Sigmoid colon (tissue), 4 donors: ENCODE results near the gene ADAM8.

Source experiments
- CTCF ChIP-seq, 4 experiments: fragments of 450-650 bp in 3 of 4; fragments of 200-600 bp in 1 of 4; IDR thresholded peaks; one replicate each; pipeline ENCODE4 v1.5.1; 2016 to 2019; ENCODE audit warnings: antibody characterized with exemption in 4 of 4, mild to moderate bottlenecking in 3 of 4, moderate library complexity in 2 of 4
- POLR2A ChIP-seq, 2 donors: fragments of 450-650 bp; IDR thresholded peaks; one replicate each; pipeline ENCODE4 v1.6.1; 2016; ENCODE audit warnings: antibody characterized with exemption in 2 of 2, mild to moderate bottlenecking in 2 of 2, moderate library complexity in 2 of 2
- POLR2AphosphoS5 ChIP-seq, 4 donors: sonication (generic); formaldehyde crosslinking; IDR thresholded peaks; one replicate each; pipeline ENCODE4 v1.6.1; 2017; ENCODE audit warnings: antibody characterized with exemption in 4 of 4

- TF ChIP-seq POLR2A (IDR thresholded peaks at IDR 0.05) (no peak), CTCF (IDR thresholded peaks at IDR 0.05) (no peak), POLR2AphosphoS5 (IDR thresholded peaks at IDR 0.05) (no peak)
These were observed 13.0 kb downstream of the ADAM8 start for GRCh38 chr10:133263674-133264073.
